Measurements from ENCODE around the gene GJA1. TPM values are rescaled to one million over a fixed set of nuclear protein-coding genes. Genes with fewer than 3 reads are reported as not detected.
"Not testable (repeated sequence)": the region's sequence is repeated elsewhere in the genome, so short reads cannot be mapped to it uniquely, and the experiment has no call there.

Gene GJA1
- polyA plus RNA-seq, 3 donors, result not detected

DNA sequence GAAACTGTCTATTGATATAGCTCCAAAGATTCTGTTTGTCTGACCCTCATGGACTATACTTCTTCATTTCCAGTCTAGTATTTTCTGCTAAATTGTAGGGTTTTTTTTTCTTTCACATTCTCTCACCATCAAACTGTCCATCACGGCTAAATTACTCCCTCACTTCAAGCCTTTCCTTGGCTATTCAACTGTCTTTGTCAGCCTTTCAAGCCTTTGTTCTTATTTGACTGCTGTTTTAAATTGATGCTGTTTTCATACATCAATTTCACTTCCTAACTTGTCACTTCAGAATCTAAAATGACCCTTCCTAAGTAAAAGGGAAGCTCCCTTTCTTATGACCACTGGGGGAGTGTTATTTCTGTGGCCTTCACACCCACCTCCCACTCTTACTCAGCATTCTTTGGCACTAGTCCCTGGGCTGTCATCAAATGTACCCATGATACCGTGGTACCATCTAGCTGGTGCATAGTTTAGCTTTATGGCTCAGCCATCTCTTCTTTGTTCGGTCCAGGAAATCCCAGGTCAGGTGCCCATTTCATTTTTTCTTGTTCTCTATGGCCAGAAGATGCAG is 8.6 kb downstream of the GJA1 start:
- no peaks in the 10 kb centered on the region for H3K36me3 Mint-ChIP-seq
- no peak overlapping the region for H3K27ac ChIP-seq (ENCODE audit: low read depth in 1 of 2, low read length in 2 of 2)
- no peaks in the 10 kb centered on the region for H4K20me1 ChIP-seq (ENCODE audit: insufficient read depth, low read length)
- H3K27me3 ChIP-seq (ENCODE audit: control insufficient read depth in 2 of 2, insufficient read depth in 2 of 2, low read length in 2 of 2), result peaks cover 6 to 9% of the 10 kb centered on the region in 2 donors
- H3K4me1 ChIP-seq (ENCODE audit: control insufficient read depth in 1 of 2, insufficient read depth in 2 of 2, low read length in 2 of 2), result no peaks in the 10 kb centered on the region
- no peak overlapping the region for H2AFZ ChIP-seq (ENCODE audit: insufficient read depth, low read depth, low read length, poor library complexity, severe bottlenecking)
- H3K27ac Mint-ChIP-seq, result no peak overlapping the region
- TF ChIP-seq, protein P1, sequence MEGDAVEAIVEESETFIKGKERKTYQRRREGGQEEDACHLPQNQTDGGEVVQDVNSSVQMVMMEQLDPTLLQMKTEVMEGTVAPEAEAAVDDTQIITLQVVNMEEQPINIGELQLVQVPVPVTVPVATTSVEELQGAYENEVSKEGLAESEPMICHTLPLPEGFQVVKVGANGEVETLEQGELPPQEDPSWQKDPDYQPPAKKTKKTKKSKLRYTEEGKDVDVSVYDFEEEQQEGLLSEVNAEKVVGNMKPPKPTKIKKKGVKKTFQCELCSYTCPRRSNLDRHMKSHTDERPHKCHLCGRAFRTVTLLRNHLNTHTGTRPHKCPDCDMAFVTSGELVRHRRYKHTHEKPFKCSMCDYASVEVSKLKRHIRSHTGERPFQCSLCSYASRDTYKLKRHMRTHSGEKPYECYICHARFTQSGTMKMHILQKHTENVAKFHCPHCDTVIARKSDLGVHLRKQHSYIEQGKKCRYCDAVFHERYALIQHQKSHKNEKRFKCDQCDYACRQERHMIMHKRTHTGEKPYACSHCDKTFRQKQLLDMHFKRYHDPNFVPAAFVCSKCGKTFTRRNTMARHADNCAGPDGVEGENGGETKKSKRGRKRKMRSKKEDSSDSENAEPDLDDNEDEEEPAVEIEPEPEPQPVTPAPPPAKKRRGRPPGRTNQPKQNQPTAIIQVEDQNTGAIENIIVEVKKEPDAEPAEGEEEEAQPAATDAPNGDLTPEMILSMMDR (IDR thresholded peaks at IDR 0.05), result no peak
- H3K27me3 Mint-ChIP-seq (ENCODE audit: low read depth in 3 of 3), result peaks cover 7 to 18% (median 14%) of the 10 kb centered on the region in 3 donors
- 75% methylated on average over 1 of the region's 3 CpGs for WGBS (ENCODE audit: insufficient coverage)
- H3K9ac ChIP-seq (ENCODE audit: insufficient read depth, low read length, poor library complexity, severe bottlenecking), result no peak overlapping the region
- no peaks in the 10 kb centered on the region for H3K79me2 ChIP-seq (ENCODE audit: insufficient read depth, low read length)
- intact Hi-C loops (cut with micrococcal nuclease), result no loop called here
- H3K4me1 Mint-ChIP-seq, result no peaks in the 10 kb centered on the region
- DNase-seq, result no peak
- no peak overlapping the region for H3K4me3 Mint-ChIP-seq
- H3K4me3 ChIP-seq (replicated peaks in 1 of 3; ENCODE audit: low read depth in 2 of 3, low read length in 3 of 3), result no peak overlapping the region
- no peaks in the 10 kb centered on the region for H3K36me3 ChIP-seq (replicated peaks in 1 of 2; ENCODE audit: control insufficient read depth in 1 of 2, insufficient read depth in 2 of 2, low read length in 2 of 2)
- H3K4me2 ChIP-seq (replicated peaks; ENCODE audit: extremely low read depth, low read length, poor library complexity, severe bottlenecking), result no peak overlapping the region
- peaks cover 0 to 3% (median 2%) of the 10 kb centered on the region in 7 donors for H3K9me3 Mint-ChIP-seq
- H3K9me3 ChIP-seq (replicated peaks in 1 of 2; ENCODE audit: control insufficient read depth in 1 of 2, insufficient read depth in 1 of 2, low read length in 2 of 2), result no peaks in the 10 kb centered on the region

DNA sequence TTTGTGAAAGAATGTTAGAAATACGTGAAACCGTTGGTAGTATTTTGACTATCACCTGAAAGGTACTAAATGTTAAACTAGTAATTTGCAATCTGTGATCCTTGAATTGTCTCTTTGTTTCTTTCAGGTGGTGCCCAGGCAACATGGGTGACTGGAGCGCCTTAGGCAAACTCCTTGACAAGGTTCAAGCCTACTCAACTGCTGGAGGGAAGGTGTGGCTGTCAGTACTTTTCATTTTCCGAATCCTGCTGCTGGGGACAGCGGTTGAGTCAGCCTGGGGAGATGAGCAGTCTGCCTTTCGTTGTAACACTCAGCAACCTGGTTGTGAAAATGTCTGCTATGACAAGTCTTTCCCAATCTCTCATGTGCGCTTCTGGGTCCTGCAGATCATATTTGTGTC is 11.3 kb downstream of the GJA1 start:
- H3K4me1 ChIP-seq (ENCODE audit: control insufficient read depth in 1 of 2, insufficient read depth in 2 of 2, low read length in 2 of 2); H4K20me1 ChIP-seq (ENCODE audit: insufficient read depth, low read length); H3K9me3 ChIP-seq (replicated peaks in 1 of 2; ENCODE audit: control insufficient read depth in 1 of 2, insufficient read depth in 1 of 2, low read length in 2 of 2); H2AFZ ChIP-seq (ENCODE audit: insufficient read depth, low read depth, low read length, poor library complexity, severe bottlenecking); H3K36me3 ChIP-seq (replicated peaks in 1 of 2; ENCODE audit: control insufficient read depth in 1 of 2, insufficient read depth in 2 of 2, low read length in 2 of 2); DNase-seq; H3K27me3 ChIP-seq (ENCODE audit: control insufficient read depth in 2 of 2, insufficient read depth in 2 of 2, low read length in 2 of 2); H3K27me3 Mint-ChIP-seq (ENCODE audit: low read depth in 3 of 3); H3K4me2 ChIP-seq (replicated peaks; ENCODE audit: extremely low read depth, low read length, poor library complexity, severe bottlenecking); H3K9ac ChIP-seq (ENCODE audit: insufficient read depth, low read length, poor library complexity, severe bottlenecking); H3K4me1 Mint-ChIP-seq; intact Hi-C loops (cut with micrococcal nuclease); H3K4me3 ChIP-seq (replicated peaks in 1 of 3; ENCODE audit: low read depth in 2 of 3, low read length in 3 of 3); H3K9me3 Mint-ChIP-seq; H3K27ac ChIP-seq (ENCODE audit: low read depth in 1 of 2, low read length in 2 of 2); H3K4me3 Mint-ChIP-seq; H3K79me2 ChIP-seq (ENCODE audit: insufficient read depth, low read length); H3K27ac Mint-ChIP-seq; H3K36me3 Mint-ChIP-seq: not testable (repeated sequence)
- WGBS (ENCODE audit: insufficient coverage), result 90% methylated on average over 2 of the region's 7 CpGs

DNA sequence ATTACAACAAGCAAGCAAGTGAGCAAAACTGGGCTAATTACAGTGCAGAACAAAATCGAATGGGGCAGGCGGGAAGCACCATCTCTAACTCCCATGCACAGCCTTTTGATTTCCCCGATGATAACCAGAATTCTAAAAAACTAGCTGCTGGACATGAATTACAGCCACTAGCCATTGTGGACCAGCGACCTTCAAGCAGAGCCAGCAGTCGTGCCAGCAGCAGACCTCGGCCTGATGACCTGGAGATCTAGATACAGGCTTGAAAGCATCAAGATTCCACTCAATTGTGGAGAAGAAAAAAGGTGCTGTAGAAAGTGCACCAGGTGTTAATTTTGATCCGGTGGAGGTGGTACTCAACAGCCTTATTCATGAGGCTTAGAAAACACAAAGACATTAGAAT is 12.3 kb downstream of the GJA1 start:
- H3K4me1 ChIP-seq (ENCODE audit: control insufficient read depth in 1 of 2, insufficient read depth in 2 of 2, low read length in 2 of 2); H3K27me3 Mint-ChIP-seq (ENCODE audit: low read depth in 3 of 3); H3K4me1 Mint-ChIP-seq; DNase-seq; H3K27ac ChIP-seq (ENCODE audit: low read depth in 1 of 2, low read length in 2 of 2); H3K4me3 ChIP-seq (replicated peaks in 1 of 3; ENCODE audit: low read depth in 2 of 3, low read length in 3 of 3); H3K36me3 ChIP-seq (replicated peaks in 1 of 2; ENCODE audit: control insufficient read depth in 1 of 2, insufficient read depth in 2 of 2, low read length in 2 of 2); H3K9ac ChIP-seq (ENCODE audit: insufficient read depth, low read length, poor library complexity, severe bottlenecking); H2AFZ ChIP-seq (ENCODE audit: insufficient read depth, low read depth, low read length, poor library complexity, severe bottlenecking); H3K27me3 ChIP-seq (ENCODE audit: control insufficient read depth in 2 of 2, insufficient read depth in 2 of 2, low read length in 2 of 2); H3K9me3 Mint-ChIP-seq; H3K79me2 ChIP-seq (ENCODE audit: insufficient read depth, low read length); H3K4me2 ChIP-seq (replicated peaks; ENCODE audit: extremely low read depth, low read length, poor library complexity, severe bottlenecking); H4K20me1 ChIP-seq (ENCODE audit: insufficient read depth, low read length); H3K27ac Mint-ChIP-seq; H3K9me3 ChIP-seq (replicated peaks in 1 of 2; ENCODE audit: control insufficient read depth in 1 of 2, insufficient read depth in 1 of 2, low read length in 2 of 2); H3K36me3 Mint-ChIP-seq; H3K4me3 Mint-ChIP-seq; intact Hi-C loops (cut with micrococcal nuclease): not testable (repeated sequence)
- WGBS (ENCODE audit: insufficient coverage), result 92% methylated on average over 3 of the region's 7 CpGs

DNA sequence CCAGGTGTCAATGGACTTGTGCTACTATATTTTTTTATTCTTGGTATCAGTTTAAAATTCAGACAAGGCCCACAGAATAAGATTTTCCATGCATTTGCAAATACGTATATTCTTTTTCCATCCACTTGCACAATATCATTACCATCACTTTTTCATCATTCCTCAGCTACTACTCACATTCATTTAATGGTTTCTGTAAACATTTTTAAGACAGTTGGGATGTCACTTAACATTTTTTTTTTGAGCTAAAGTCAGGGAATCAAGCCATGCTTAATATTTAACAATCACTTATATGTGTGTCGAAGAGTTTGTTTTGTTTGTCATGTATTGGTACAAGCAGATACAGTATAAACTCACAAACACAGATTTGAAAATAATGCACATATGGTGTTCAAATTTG is 13.1 kb downstream of the GJA1 start:
- H3K9me3 ChIP-seq (replicated peaks in 1 of 2; ENCODE audit: control insufficient read depth in 1 of 2, insufficient read depth in 1 of 2, low read length in 2 of 2); H3K27me3 Mint-ChIP-seq (ENCODE audit: low read depth in 3 of 3); H3K4me1 ChIP-seq (ENCODE audit: control insufficient read depth in 1 of 2, insufficient read depth in 2 of 2, low read length in 2 of 2); H3K36me3 ChIP-seq (replicated peaks in 1 of 2; ENCODE audit: control insufficient read depth in 1 of 2, insufficient read depth in 2 of 2, low read length in 2 of 2); H3K27me3 ChIP-seq (ENCODE audit: control insufficient read depth in 2 of 2, insufficient read depth in 2 of 2, low read length in 2 of 2); H3K4me3 Mint-ChIP-seq; DNase-seq; H3K4me3 ChIP-seq (replicated peaks in 1 of 3; ENCODE audit: low read depth in 2 of 3, low read length in 3 of 3); H3K9me3 Mint-ChIP-seq; H2AFZ ChIP-seq (ENCODE audit: insufficient read depth, low read depth, low read length, poor library complexity, severe bottlenecking); intact Hi-C loops (cut with micrococcal nuclease); H3K36me3 Mint-ChIP-seq; H3K4me2 ChIP-seq (replicated peaks; ENCODE audit: extremely low read depth, low read length, poor library complexity, severe bottlenecking); H3K9ac ChIP-seq (ENCODE audit: insufficient read depth, low read length, poor library complexity, severe bottlenecking); H3K27ac Mint-ChIP-seq; H3K79me2 ChIP-seq (ENCODE audit: insufficient read depth, low read length); H3K27ac ChIP-seq (ENCODE audit: low read depth in 1 of 2, low read length in 2 of 2); H4K20me1 ChIP-seq (ENCODE audit: insufficient read depth, low read length); H3K4me1 Mint-ChIP-seq: not testable (repeated sequence)
- WGBS (ENCODE audit: insufficient coverage), result no CpG with 5 or more reads among the region's 2 CpGs
